PC-3 (cell line): ENCODE measurements around the gene QSER1. TPM values are rescaled to one million over a fixed set of nuclear protein-coding genes. Genes with fewer than 3 reads are reported as not detected.

ENCODE experiments used
- ATAC-seq: fragments of 200-7000 bp; cut with Tn5 transposase; 2 replicates; pipeline ENCODE4 v1.9.1; 2020; ENCODE audit warnings: mild to moderate bottlenecking, moderate library complexity
- BruUV-seq: library from RNA; stranded (reverse); fragments of 400-500 nt; replicated peaks from 2 replicates; lab custom pipeline; 2021; lab: Mats Ljungman, UMichigan
- CTCF ChIA-PET: fragments of 300-600 bp; sonication (Branson Sonifier 250); formaldehyde crosslinking; loops from one replicate; lab custom pipeline; 2022; ENCODE audit warnings: antibody characterized with exemption; lab: Charles Lee
- POLR2A ChIA-PET: fragments of 300-600 bp; sonication (Branson Sonifier 250); formaldehyde crosslinking; loops from one replicate; lab custom pipeline; 2022; ENCODE audit warnings: antibody characterized with exemption; ENCODE audit not compliant: unreplicated experiment; lab: Charles Lee
- DNase-seq: peaks from one replicate; pipeline ENCODE4 v3.0.0-alpha.2; 2015
- H2AFZ ChIP-seq: fragments of 300-600 bp; sonication (generic); 2 replicates; pipeline ENCODE4 v1.6.0; 2016; ENCODE audit warnings: antibody characterized with exemption, low read length
- H3F3A ChIP-seq: fragments of 300-600 bp; sonication (generic); one replicate; pipeline ENCODE4 v1.6.0; 2017; ENCODE audit warnings: antibody characterized with exemption, low read length, control low read depth, mild to moderate bottlenecking; ENCODE audit not compliant: unreplicated experiment
- H3K27ac ChIP-seq: fragments of 300-600 bp; sonication (generic); 2 replicates; pipeline ENCODE4 v1.5.1; 2016; ENCODE audit warnings: mild to moderate bottlenecking, low read length
- H3K27me3 ChIP-seq: fragments of 300-600 bp; sonication (generic); 2 replicates; pipeline ENCODE4 v1.6.1; 2016; ENCODE audit warnings: low read length, mixed read lengths
- H3K36me3 ChIP-seq: fragments of 300-600 bp; sonication (generic); 2 replicates; pipeline ENCODE4 v1.6.1; 2016; ENCODE audit warnings: low read depth, mixed run types, low read length, mixed read lengths
- H3K4me1 ChIP-seq: fragments of 300-600 bp; sonication (generic); 2 replicates; pipeline ENCODE4 v1.5.1; 2016; ENCODE audit warnings: low read length; ENCODE audit not compliant: insufficient read depth
- H3K4me2 ChIP-seq: fragments of 300-600 bp; sonication (generic); 2 replicates; pipeline ENCODE4 v1.6.0; 2016; ENCODE audit warnings: low read length
- H3K4me3 ChIP-seq: fragments of 300-600 bp; sonication (generic); 2 replicates; pipeline ENCODE4 v1.5.1; 2016; ENCODE audit warnings: mild to moderate bottlenecking, low read length, mixed read lengths
- H3K79me2 ChIP-seq: fragments of 300-600 bp; sonication (generic); 2 replicates; pipeline ENCODE4 v1.6.1; 2017; ENCODE audit warnings: low read length, mixed read lengths
- H3K9ac ChIP-seq: fragments of 300-600 bp; sonication (generic); 2 replicates; pipeline ENCODE4 v1.6.0; 2016; ENCODE audit warnings: mild to moderate bottlenecking, low read length
- H3K9me2 ChIP-seq: fragments of 300-600 bp; sonication (generic); replicated peaks from 2 replicates; pipeline ENCODE4 v1.6.1; 2016; ENCODE audit warnings: mixed run types, low read length, mixed read lengths
- H3K9me3 ChIP-seq: fragments of 300-600 bp; sonication (generic); 2 replicates; pipeline ENCODE4 v1.6.1; 2016; ENCODE audit warnings: low read length, mixed read lengths
- H4K20me1 ChIP-seq: fragments of 300-600 bp; sonication (generic); 2 replicates; pipeline ENCODE4 v1.6.1; 2016; ENCODE audit warnings: low read length, mixed read lengths
- EZH2 ChIP-seq: fragments of 300-600 bp; sonication (generic); IDR thresholded peaks from one replicate; pipeline ENCODE4 v1.6.1; 2017; ENCODE audit warnings: antibody characterized with exemption, mild to moderate bottlenecking, low read length; ENCODE audit not compliant: unreplicated experiment
- EZH2phosphoT487 ChIP-seq: fragments of 300-600 bp; sonication (generic); IDR thresholded peaks from 2 replicates; pipeline ENCODE4 v1.6.1; 2018; ENCODE audit warnings: mild to moderate bottlenecking, antibody characterized with exemption, low read length, borderline replicate concordance
- intact Hi-C: fragments of 100-400 bp; cut with micrococcal nuclease; formaldehyde crosslinking; loops from 2 replicates; pipeline ENCODE4 v1.9.0; 2023
- total RNA-seq: library from RNA; depleted of rRNA; stranded (reverse); fragments of >200 nt; gene quantifications from 2 replicates; pipeline ENCODE4 v1.2.3, GENCODE V29; 2014
- TF ChIP-seq, protein P1 (sequence below): fragments of 300-600 bp; sonication (generic); conservative IDR thresholded peaks from 2 replicates; pipeline ENCODE4 v1.5.1; 2017; ENCODE audit warnings: antibody characterized with exemption, low read depth, mild to moderate bottlenecking, low read length

The QSER1 gene
- total RNA-seq, 1 experiment from 2014 or later: 19.4 TPM

DNA sequence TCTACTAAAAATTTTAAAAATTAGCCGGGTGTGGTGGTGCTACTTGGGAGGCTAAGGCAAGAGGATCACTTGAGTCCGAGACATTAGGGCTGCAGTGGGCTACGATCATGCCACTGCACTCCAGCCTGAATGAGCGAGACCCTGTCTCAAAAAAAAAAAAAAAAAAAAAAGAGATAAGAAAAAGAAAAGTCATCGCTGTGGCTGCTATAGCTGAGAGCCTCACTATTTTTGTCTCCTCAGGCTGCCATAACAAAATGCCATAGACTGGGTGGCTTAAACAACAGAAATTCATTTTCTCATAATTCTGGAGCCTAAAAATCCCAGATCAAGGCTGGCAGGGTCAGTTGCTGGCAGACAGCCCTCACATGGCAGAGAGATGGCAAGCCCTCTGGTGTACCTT lies 93.0 kb downstream of the QSER1 start:
- TF ChIP-seq EZH2phosphoT487 (no peak), EZH2 (no peak)
- TF ChIP-seq, protein P1, sequence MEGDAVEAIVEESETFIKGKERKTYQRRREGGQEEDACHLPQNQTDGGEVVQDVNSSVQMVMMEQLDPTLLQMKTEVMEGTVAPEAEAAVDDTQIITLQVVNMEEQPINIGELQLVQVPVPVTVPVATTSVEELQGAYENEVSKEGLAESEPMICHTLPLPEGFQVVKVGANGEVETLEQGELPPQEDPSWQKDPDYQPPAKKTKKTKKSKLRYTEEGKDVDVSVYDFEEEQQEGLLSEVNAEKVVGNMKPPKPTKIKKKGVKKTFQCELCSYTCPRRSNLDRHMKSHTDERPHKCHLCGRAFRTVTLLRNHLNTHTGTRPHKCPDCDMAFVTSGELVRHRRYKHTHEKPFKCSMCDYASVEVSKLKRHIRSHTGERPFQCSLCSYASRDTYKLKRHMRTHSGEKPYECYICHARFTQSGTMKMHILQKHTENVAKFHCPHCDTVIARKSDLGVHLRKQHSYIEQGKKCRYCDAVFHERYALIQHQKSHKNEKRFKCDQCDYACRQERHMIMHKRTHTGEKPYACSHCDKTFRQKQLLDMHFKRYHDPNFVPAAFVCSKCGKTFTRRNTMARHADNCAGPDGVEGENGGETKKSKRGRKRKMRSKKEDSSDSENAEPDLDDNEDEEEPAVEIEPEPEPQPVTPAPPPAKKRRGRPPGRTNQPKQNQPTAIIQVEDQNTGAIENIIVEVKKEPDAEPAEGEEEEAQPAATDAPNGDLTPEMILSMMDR: no peak
- H3F3A ChIP-seq: no peaks in the 10 kb centered on the region
- H3K79me2 ChIP-seq: no peaks in the 10 kb centered on the region
- no peaks in the 10 kb centered on the region for H3K9me3 ChIP-seq
- no peaks in the 10 kb centered on the region for H4K20me1 ChIP-seq
- no peak overlapping the region for H2AFZ ChIP-seq
- H3K27me3 ChIP-seq: no peaks in the 10 kb centered on the region
- no peak overlapping the region for H3K4me3 ChIP-seq
- H3K9me2 ChIP-seq: no peaks in the 10 kb centered on the region
- intact Hi-C loops: no loop called here
- H3K4me1 ChIP-seq: peaks cover 9% of the 10 kb centered on the region; the same call in 1 of the 2 replicates
- no TSS peak for BruUV-seq
- no peak overlapping the region for H3K27ac ChIP-seq
- H3K36me3 ChIP-seq: no peaks in the 10 kb centered on the region
- DNase-seq (no peak), ATAC-seq (no peak)
- no peak overlapping the region for H3K9ac ChIP-seq
- CTCF ChIA-PET: no interaction called here
- H3K4me2 ChIP-seq: no peak overlapping the region
- POLR2A ChIA-PET: no interaction called here

DNA sequence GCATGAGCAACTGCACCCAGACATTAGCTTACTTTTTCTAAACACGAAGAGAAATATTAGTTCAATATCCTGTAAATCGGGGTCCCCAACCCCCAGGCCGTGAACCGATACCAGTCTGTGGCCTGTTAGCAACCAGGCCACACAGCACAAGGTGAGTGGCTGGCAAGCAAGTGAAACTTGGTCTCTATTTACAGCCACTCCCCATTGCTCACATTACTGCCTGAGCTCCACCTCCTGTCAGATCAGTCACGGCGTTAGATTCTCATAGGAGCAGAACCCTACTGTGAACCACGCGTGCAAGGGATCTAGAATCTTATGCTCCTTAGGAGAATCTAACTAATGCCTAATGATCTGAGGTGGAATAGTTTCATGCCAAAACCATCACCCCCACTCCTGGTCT lies 95.2 kb downstream of the QSER1 start:
- Histone ChIP-seq H3F3A (no peaks in the 10 kb centered on the region), H3K27me3 (no peaks in the 10 kb centered on the region), H2AFZ (no peak overlapping the region), H3K4me2 (no peak overlapping the region), H3K79me2 (no peaks in the 10 kb centered on the region), H3K9ac (no peak overlapping the region), H3K36me3 (no peaks in the 10 kb centered on the region), H3K4me1 (no peaks in the 10 kb centered on the region), H3K9me3 (no peaks in the 10 kb centered on the region), H4K20me1 (no peaks in the 10 kb centered on the region), H3K9me2 (no peaks in the 10 kb centered on the region), H3K4me3 (no peak overlapping the region), H3K27ac (no peak overlapping the region)
- ATAC-seq (no peak), DNase-seq (no peak)
- ChIA-PET CTCF (no interaction called here), POLR2A (no interaction called here)
- intact Hi-C loops: no loop called here
- TF ChIP-seq EZH2: no peak
- TF ChIP-seq, protein P1: no peak
- TF ChIP-seq EZH2phosphoT487: no peak
- BruUV-seq: no TSS peak

DNA sequence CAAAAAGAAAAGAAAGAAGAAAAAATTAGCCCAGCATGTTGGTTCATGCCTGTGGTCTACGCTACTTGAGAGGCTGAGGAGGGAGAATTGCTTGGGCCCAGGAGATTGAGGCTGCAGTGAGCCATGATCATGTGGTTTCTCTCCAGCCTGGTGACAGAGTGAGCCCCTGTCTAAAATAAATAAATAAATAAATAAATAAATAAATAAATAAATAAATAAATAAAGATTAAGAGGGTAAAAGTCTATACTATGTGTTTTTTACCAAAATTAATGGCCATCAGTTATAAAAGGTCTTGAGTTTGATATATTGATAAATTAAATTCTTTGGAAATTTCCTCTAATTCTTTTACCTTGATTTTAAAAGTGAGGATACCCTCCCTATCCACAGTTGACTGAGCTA lies 97.9 kb downstream of the QSER1 start:
- ATAC-seq (no peak), DNase-seq (no peak)
- Histone ChIP-seq H3K4me3 (no peak overlapping the region), H3K27ac (no peak overlapping the region), H3K36me3 (no peaks in the 10 kb centered on the region), H4K20me1 (no peaks in the 10 kb centered on the region), H3K9ac (no peak overlapping the region), H3K9me2 (no peaks in the 10 kb centered on the region), H3K9me3 (no peaks in the 10 kb centered on the region), H3K27me3 (no peaks in the 10 kb centered on the region), H3K4me1 (no peaks in the 10 kb centered on the region), H3F3A (no peaks in the 10 kb centered on the region), H2AFZ (no peak overlapping the region), H3K4me2 (no peak overlapping the region), H3K79me2 (no peaks in the 10 kb centered on the region)
- intact Hi-C loops: no loop called here
- ChIA-PET POLR2A (no interaction called here), CTCF (no interaction called here)
- no peak for TF ChIP-seq EZH2
- TF ChIP-seq, protein P1: no peak
- no peak for TF ChIP-seq EZH2phosphoT487
- no TSS peak for BruUV-seq
